GM10847 (cell line): ENCODE measurements around the gene PTMS.

ENCODE experiments used
- POLR2A ChIP-seq: IDR thresholded peaks from 2 replicates; pipeline ENCODE4 v1.6.1; 2011; ENCODE audit not compliant: insufficient read length; ENCODE audit errors: extremely low read depth

PTMS gene

GRCh38 chr12:6788972-6789924 is 23.1 kb downstream of the PTMS start, which contains the start of gene CD4:
Gene CD4 (plus strand): TSS chr12:6789528. CDS start chr12:6800139, 10,611 bp downstream.
- TF ChIP-seq POLR2A: no peak

GRCh38 chr12:6790496-6791150 is 24.5 kb downstream of the PTMS start:
- TF ChIP-seq POLR2A: no peak

GRCh38 chr12:6791931-6792520 is 25.9 kb downstream of the PTMS start:
- TF ChIP-seq POLR2A: no peak

GRCh38 chr12:6792522-6793201 is 26.5 kb downstream of the PTMS start:
- no peak for TF ChIP-seq POLR2A

- TF ChIP-seq POLR2A: no peak
Measured at GRCh38 chr12:6795088-6795487, 28.9 kb downstream of the PTMS start.

- TF ChIP-seq POLR2A: no peak
Measured at GRCh38 chr12:6796576-6796975, 30.4 kb downstream of the PTMS start.

- TF ChIP-seq POLR2A: no peak
Measured at GRCh38 chr12:6799147-6799546, 33.0 kb downstream of the PTMS start.

GRCh38 chr12:6807170-6807569 is 41.0 kb downstream of the PTMS start:
- no peak for TF ChIP-seq POLR2A

GRCh38 chr12:6809056-6809455 is 42.9 kb downstream of the PTMS start:
- TF ChIP-seq POLR2A: no peak

- TF ChIP-seq POLR2A: no peak
Measured at GRCh38 chr12:6810758-6811157, 44.6 kb downstream of the PTMS start.

- TF ChIP-seq POLR2A: no peak
Measured at GRCh38 chr12:6813363-6813762, 47.2 kb downstream of the PTMS start.

- no peak for TF ChIP-seq POLR2A
Measured at GRCh38 chr12:6816598-6816997, 50.4 kb downstream of the PTMS start.

- TF ChIP-seq POLR2A: no peak
Measured at GRCh38 chr12:6817098-6817497, 50.9 kb downstream of the PTMS start.

- TF ChIP-seq POLR2A: no peak
Measured at GRCh38 chr12:6817662-6818157, 51.5 kb downstream of the PTMS start.

- no peak for TF ChIP-seq POLR2A
Measured at GRCh38 chr12:6818222-6818621, 52.1 kb downstream of the PTMS start.
